ENCODE data around the gene RERGL. TPM values are rescaled to one million over a fixed set of nuclear protein-coding genes. Genes with fewer than 3 reads are reported as not detected.

RERGL gene, protein sequence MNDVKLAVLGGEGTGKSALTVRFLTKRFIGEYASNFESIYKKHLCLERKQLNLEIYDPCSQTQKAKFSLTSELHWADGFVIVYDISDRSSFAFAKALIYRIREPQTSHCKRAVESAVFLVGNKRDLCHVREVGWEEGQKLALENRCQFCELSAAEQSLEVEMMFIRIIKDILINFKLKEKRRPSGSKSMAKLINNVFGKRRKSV
- total RNA-seq, result not detected in 2 replicates
- 0.09 TPM in 1 of 2 replicates, not detected in the other for polyA plus RNA-seq
- not detected in 2 replicates for polyA plus RNA-seq (2012)
- not detected in 2 replicates for polyA minus RNA-seq (ENCODE audit: low replicate concordance)

DNA sequence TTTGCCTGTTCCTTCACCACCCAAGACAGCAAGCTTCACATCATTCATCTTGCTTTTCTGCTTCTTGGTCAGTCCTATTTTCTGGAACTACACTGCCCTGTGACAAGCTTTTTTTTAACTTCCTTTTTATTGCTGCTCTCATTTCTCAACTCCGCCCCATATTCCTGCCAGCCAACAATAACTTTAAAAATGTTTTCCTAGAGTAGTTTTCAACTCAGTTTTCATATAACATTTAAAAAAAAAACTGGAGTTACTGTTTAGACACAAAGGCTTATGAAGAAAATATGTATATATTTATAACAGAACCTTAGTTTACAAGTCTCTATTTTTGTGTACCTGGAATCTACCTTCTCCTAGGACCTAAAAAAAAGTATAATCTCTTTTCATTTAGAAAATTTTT, at the start of gene RERGL:
RERGL (minus strand) TSS at position 101 of the 400 bp plus-strand sequence; CDS start at position 48, 53 bp downstream.
- no peaks in the 10 kb centered on the region for H3K36me3 ChIP-seq (ENCODE audit: control insufficient read depth, insufficient read depth, low read length)
- H2AFZ ChIP-seq (ENCODE audit: low read length), result no peak within 1 kb of the TSS
- no peaks in the 10 kb centered on the region for H3K9me3 ChIP-seq (ENCODE audit: control insufficient read depth, insufficient read depth, low read depth, low read length)
- H3K27ac ChIP-seq (ENCODE audit: insufficient read depth, low read length), result no peak within 1 kb of the TSS
- no peak within 1 kb of the TSS for H3K4me3 ChIP-seq (replicated peaks in 1 of 4; ENCODE audit: control extremely low read depth in 1 of 4, insufficient read depth in 1 of 4, low read depth in 3 of 4, low read length in 4 of 4)
- no peak within 1 kb of the TSS for H3K9ac ChIP-seq (ENCODE audit: insufficient read depth, low read length)
- no peak for TF ChIP-seq EZH2 (IDR thresholded peaks at IDR 0.05; ENCODE audit: low read length, missing control alignments)
- TF ChIP-seq, protein P1, sequence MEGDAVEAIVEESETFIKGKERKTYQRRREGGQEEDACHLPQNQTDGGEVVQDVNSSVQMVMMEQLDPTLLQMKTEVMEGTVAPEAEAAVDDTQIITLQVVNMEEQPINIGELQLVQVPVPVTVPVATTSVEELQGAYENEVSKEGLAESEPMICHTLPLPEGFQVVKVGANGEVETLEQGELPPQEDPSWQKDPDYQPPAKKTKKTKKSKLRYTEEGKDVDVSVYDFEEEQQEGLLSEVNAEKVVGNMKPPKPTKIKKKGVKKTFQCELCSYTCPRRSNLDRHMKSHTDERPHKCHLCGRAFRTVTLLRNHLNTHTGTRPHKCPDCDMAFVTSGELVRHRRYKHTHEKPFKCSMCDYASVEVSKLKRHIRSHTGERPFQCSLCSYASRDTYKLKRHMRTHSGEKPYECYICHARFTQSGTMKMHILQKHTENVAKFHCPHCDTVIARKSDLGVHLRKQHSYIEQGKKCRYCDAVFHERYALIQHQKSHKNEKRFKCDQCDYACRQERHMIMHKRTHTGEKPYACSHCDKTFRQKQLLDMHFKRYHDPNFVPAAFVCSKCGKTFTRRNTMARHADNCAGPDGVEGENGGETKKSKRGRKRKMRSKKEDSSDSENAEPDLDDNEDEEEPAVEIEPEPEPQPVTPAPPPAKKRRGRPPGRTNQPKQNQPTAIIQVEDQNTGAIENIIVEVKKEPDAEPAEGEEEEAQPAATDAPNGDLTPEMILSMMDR (conservative IDR thresholded peaks at IDR 0.05 in 1 of 2, IDR thresholded peaks at IDR 0.05 in 1 of 2; ENCODE audit: low read depth in 1 of 2, low read length in 2 of 2), result no peak
- no peaks in the 10 kb centered on the region for H3K4me1 ChIP-seq (ENCODE audit: control insufficient read depth, extremely low read depth, insufficient read depth, low read length)
- DNase-seq (ENCODE audit: low read depth in 2 of 2), result no peak
- no peaks in the 10 kb centered on the region for H3K79me2 ChIP-seq (ENCODE audit: control insufficient read depth, insufficient read depth, low read length)
- H3K27me3 ChIP-seq (ENCODE audit: control insufficient read depth, insufficient read depth, low read length), result no peaks in the 10 kb centered on the region
- no peaks in the 10 kb centered on the region for H4K20me1 ChIP-seq (ENCODE audit: control insufficient read depth, extremely low read depth, insufficient read depth, low read length)
- H3K4me2 ChIP-seq (ENCODE audit: extremely low read depth, insufficient read depth, low read length), result no peak within 1 kb of the TSS

GRCh38 chr12:18139254-18139653, 49.3 kb upstream of the RERGL start:
- no peak overlapping the region for H3K27ac ChIP-seq (ENCODE audit: insufficient read depth, low read length)
- H3K27me3 ChIP-seq (ENCODE audit: control insufficient read depth, insufficient read depth, low read length), result no peaks in the 10 kb centered on the region
- no peak overlapping the region for H3K4me2 ChIP-seq (ENCODE audit: extremely low read depth, insufficient read depth, low read length)
- no peaks in the 10 kb centered on the region for H3K9me3 ChIP-seq (ENCODE audit: control insufficient read depth, insufficient read depth, low read depth, low read length)
- TF ChIP-seq, protein P1 (conservative IDR thresholded peaks at IDR 0.05 in 1 of 2, IDR thresholded peaks at IDR 0.05 in 1 of 2; ENCODE audit: low read depth in 1 of 2, low read length in 2 of 2), result no peak
- TF ChIP-seq EZH2 (IDR thresholded peaks at IDR 0.05; ENCODE audit: low read length, missing control alignments), result no peak
- H2AFZ ChIP-seq (ENCODE audit: low read length), result no peak overlapping the region
- H3K9ac ChIP-seq (ENCODE audit: insufficient read depth, low read length), result no peak overlapping the region
- no peaks in the 10 kb centered on the region for H3K79me2 ChIP-seq (ENCODE audit: control insufficient read depth, insufficient read depth, low read length)
- no peaks in the 10 kb centered on the region for H3K36me3 ChIP-seq (ENCODE audit: control insufficient read depth, insufficient read depth, low read length)
- DNase-seq (ENCODE audit: low read depth in 2 of 2), result no peak
- no peaks in the 10 kb centered on the region for H3K4me1 ChIP-seq (ENCODE audit: control insufficient read depth, extremely low read depth, insufficient read depth, low read length)
- no peak overlapping the region for H3K4me3 ChIP-seq (replicated peaks in 1 of 4; ENCODE audit: control extremely low read depth in 1 of 4, insufficient read depth in 1 of 4, low read depth in 3 of 4, low read length in 4 of 4)
- H4K20me1 ChIP-seq (ENCODE audit: control insufficient read depth, extremely low read depth, insufficient read depth, low read length), result no peaks in the 10 kb centered on the region

- no peaks in the 10 kb centered on the region for H4K20me1 ChIP-seq (ENCODE audit: control insufficient read depth, extremely low read depth, insufficient read depth, low read length)
- no peak overlapping the region for H3K4me3 ChIP-seq (replicated peaks in 1 of 4; ENCODE audit: control extremely low read depth in 1 of 4, insufficient read depth in 1 of 4, low read depth in 3 of 4, low read length in 4 of 4)
- no peak for TF ChIP-seq EZH2 (IDR thresholded peaks at IDR 0.05; ENCODE audit: low read length, missing control alignments)
- TF ChIP-seq, protein P1 (conservative IDR thresholded peaks at IDR 0.05 in 1 of 2, IDR thresholded peaks at IDR 0.05 in 1 of 2; ENCODE audit: low read depth in 1 of 2, low read length in 2 of 2), result no peak
- H3K27ac ChIP-seq (ENCODE audit: insufficient read depth, low read length), result no peak overlapping the region
- H3K79me2 ChIP-seq (ENCODE audit: control insufficient read depth, insufficient read depth, low read length), result no peaks in the 10 kb centered on the region
- no peaks in the 10 kb centered on the region for H3K9me3 ChIP-seq (ENCODE audit: control insufficient read depth, insufficient read depth, low read depth, low read length)
- peak; percentile 33 to 68 for DNase-seq (ENCODE audit: low read depth in 2 of 2)
- no peaks in the 10 kb centered on the region for H3K27me3 ChIP-seq (ENCODE audit: control insufficient read depth, insufficient read depth, low read length)
- no peaks in the 10 kb centered on the region for H3K4me1 ChIP-seq (ENCODE audit: control insufficient read depth, extremely low read depth, insufficient read depth, low read length)
- H3K4me2 ChIP-seq (ENCODE audit: extremely low read depth, insufficient read depth, low read length), result no peak overlapping the region
- H3K9ac ChIP-seq (ENCODE audit: insufficient read depth, low read length), result no peak overlapping the region
- no peak overlapping the region for H2AFZ ChIP-seq (ENCODE audit: low read length)
- no peaks in the 10 kb centered on the region for H3K36me3 ChIP-seq (ENCODE audit: control insufficient read depth, insufficient read depth, low read length)
Observed at GRCh38 chr12:18135509-18135908, 45.5 kb upstream of the RERGL start.

All from fibroblast of lung (primary cell).